HG02884 (cell line): ENCODE results near the gene BPIFA2.

ENCODE experiments used
- ATAC-seq: cut with Tn5 transposase; IDR thresholded peaks from one replicate; pipeline ENCODE4 v1.9.1; 2021; ENCODE audit warnings: mild to moderate bottlenecking, moderate library complexity; ENCODE audit not compliant: unreplicated experiment

The BPIFA2 gene

DNA sequence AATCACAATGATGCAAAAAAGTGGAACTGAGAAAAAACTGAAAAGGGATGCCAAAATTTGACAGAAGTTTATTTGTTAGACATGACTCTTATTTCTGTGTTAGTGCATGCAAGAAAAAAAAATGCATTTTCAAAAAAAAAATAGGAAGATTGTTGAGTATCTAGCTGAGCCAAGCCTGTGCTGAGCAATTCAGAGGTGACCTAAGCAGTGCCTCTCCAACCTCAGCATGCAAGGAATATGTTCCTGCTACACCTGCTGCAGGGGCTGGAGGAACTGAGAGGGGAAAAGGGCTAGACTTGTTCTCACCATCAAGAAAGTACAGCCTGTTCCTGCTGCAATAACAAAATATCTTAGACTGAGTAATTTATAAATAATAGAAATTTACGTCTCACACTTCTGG, 24.0 kb downstream of the BPIFA2 start:
- ATAC-seq = no peak

DNA sequence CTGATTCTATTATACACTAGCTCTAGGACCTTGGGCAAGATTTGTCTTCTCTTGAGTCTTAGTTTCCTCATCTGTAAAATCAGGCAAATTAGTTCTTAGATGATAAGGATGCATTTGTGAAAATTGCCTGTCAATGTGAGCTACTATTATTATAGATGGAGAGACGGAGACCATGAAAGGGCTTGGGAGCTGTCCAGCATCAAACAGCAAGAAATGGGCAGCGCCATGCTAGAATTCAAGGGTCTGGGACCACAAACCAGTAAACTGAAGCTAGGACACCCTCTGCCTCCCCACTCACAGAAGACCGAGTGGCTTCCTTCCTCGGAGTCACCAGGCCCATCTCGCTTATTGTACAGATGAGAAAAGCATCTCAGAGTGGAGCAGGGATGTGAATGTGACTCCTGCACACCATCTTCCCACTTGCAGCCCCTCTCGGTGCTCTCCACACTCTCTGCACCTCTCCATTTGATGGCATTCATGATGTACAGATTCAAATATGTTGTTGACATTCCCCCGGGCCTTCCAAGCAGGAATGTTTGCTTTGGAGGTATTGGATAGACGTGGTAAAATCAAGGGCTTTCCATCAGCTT, 25.0 kb downstream of the BPIFA2 start:
- no peak for ATAC-seq

DNA sequence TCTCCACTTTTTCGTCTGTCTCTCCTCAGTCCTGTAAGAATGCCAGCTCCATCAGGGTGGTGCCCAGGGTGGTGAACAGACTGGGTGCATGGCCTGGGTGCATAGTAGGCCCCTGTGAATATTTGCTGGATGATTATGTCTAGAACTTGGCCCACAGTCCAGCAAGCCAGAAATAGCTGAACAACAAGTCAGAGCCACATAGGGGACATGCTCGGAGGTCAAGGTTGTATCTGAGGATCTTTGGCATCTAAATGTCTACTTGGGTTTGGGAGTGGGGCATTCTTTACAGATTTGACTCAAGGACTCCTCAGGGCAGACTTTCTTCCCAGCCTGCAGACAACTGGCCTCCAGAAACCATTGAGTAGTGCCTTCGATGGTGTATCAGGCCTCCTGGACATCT, 31.1 kb downstream of the BPIFA2 start:
- ATAC-seq = no peak

DNA sequence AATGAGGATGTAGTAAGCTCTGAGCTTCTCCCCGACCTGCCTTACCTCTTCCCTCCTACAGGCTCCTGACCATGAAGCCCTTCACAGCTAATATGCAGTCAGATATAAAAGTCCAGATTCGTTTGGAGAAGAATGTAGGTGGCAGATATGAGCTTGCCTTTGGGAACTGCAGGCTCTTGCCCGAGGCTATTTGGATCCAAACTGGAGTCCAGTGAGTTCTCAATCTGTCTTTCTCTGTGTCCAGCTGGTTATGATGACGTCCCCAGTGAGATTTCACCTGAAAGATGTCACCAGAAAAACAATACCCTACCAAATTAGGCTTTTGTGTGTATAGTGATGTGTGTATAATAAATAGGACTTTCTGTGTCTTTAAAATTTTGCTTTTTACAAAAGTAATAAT, 34.5 kb downstream of the BPIFA2 start:
- no peak for ATAC-seq

DNA sequence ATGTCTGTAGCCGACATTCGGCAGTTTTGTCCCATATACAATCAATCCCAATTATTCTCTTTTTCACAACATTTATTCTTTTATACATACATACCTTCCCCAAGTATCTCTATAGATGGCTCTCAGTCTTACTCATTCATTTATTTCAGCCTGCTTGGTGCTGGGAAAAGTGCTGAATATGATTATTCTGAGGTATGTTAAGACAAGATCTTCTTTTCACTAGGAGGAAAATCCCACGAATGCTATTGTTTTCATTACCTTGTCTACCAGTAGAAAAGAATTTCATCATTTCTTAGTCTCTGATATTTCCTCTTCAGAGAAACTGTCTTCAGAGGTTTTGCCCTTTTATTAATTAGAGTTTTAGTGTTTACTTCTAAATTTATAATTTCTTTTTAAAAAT, 35.5 kb downstream of the BPIFA2 start:
- no peak for ATAC-seq

DNA sequence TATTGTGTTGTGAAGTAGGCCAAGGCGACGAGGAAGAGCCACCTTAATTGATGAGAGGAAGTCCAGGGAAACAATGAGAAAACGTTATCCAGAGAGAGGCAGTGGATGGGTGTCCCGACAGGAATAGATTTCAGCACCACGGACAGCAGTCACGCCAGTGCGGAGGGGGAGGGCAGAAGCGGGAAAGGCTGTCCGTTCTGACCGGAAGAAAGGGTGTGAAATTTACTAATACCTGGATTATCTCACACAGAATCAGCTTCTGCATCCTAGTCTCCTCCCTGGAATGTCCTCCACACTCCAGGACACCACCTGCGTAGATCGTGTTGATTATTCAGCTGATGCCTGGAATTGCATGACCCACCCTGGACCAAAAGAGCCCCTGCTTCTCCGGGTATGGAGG, 41.8 kb downstream of the BPIFA2 start:
- ATAC-seq = no peak

DNA sequence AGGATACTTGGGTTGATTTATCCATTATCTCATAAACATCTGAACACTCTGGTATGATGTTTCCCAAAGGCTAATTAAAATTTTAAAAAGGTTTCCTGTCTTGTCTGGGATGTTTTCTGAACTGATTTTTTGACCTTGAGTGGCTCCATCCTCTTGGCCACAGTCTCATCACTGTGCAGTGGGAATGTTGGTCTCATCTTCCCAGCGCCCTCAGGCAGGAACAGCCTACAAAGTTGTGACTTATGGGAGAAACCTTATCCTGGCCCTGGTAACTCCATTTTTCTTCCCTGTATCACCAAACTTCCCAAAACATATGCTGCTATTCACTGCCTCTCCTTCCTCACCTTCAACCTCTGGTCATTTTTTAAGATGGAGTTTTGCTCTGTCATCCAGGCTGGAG, 42.4 kb downstream of the BPIFA2 start:
- no peak for ATAC-seq

DNA sequence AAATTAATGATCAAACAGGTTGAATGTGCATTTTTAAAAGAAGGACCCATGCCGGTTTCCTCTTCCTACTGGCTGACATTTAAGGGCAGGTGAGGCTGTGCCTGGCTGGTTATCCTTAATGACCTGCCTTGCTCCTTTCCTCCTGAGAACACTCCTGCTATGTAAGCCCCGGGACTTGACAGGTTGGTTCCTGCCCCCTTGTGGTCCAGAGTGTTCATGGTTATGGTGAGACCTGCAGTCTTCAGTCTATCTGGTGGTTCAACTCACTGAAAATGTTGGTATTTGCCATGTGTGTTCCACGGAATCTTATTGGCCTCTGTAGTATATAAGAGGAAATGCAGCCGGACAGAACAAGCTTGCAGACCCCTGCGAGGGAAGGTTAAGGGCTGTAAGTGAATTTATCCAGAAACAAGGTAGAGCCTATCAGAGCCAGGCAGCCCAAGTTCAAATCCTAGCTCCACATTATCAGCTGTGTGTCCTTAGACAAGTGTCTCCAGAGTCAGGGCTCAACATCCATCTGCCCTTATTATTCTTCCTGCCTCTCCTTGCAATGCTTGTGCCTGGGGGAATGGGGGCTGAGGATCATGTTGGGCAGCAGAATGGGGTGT, 44.0 kb downstream of the BPIFA2 start:
- ATAC-seq = no peak

DNA sequence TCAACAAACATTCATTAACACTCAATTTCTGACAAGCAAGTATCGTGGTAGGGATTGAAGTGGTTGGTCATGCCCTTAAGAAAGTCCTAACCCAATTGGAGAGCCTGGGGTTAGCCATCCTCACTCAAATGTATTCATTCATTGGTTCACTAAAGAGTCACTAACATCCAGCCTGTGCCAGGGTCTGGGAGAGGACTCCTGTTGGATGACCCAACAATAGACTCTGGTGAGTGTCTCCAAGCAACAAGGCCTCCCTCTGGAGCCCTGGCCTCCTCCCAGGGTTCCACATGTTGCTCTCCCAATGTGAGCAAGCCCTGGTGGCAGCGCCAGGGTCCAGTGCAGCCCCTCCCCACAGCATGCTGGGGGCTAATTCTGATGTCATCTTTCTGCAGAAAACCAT, 49.1 kb downstream of the BPIFA2 start, which contains the start of gene BPIFA3:
BPIFA3 (plus strand) TSS at position 301 of the 400 bp plus-strand sequence. CDS start 185 bp downstream, outside the sequence.
- no peak for ATAC-seq

DNA sequence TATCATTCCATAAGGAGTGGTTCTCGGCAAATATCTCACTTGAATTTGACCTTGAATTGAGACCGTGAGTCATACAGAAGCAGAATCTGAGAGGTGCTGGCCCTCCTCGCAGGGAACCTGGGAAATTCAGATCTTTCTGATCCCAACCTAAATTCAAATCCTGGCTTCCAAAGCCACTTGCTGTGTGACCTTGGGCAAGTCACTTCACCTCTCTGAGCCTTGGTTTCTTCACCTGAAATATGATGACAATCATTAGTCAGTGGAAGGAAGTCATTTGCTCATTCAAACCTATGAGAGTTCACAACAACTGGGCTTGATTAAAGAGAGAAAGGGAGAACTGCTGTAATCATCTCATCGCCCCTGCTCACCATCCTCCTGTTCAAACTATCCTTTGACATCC, 56.4 kb downstream of the BPIFA2 start:
- ATAC-seq = no peak

DNA sequence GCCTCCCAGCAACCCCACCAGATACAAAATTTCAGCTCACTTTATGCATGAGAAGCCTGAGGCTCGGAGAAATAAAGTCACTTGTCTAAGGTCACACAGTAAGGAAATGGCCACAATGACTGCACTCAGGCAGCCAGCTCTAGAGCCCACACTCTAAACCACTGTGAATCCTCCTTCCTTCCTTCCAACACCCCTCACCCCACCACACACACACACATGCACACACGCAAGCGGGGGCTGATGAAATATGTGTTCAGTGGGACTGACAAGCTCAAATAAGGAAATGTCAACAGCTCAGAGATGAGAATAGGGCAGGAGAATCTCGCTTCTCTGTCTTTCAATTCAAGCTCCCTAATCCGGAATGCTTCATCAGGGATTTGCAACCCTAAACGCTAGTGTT, 61.9 kb downstream of the BPIFA2 start:
- no peak for ATAC-seq
